HepG2 (cell line): Measurements from ENCODE around the gene CABLES1.

Experiments
- CTCF ChIP-seq: sonication (generic); formaldehyde crosslinking; IDR thresholded peaks from 2 replicates; pipeline ENCODE4 v1.5.0; 2020; ENCODE audit warnings: mild to moderate bottlenecking, missing genetic modification reagents, moderate library complexity
- FOXK2 ChIP-seq: fragments of 450-650 bp; IDR thresholded peaks from 2 replicates; pipeline ENCODE4 v1.6.1; 2016
- GABPB1 ChIP-seq: IDR thresholded peaks from 2 replicates; pipeline ENCODE4 v1.6.1; 2016; ENCODE audit warnings: mild to moderate bottlenecking, missing genetic modification reagents, moderate library complexity, missing compliant biosample characterization
- MNT ChIP-seq: fragments of 450-650 bp; IDR thresholded peaks from 2 replicates; pipeline ENCODE4 v1.6.1; 2016
- NR3C1 ChIP-seq: sonication (generic); formaldehyde crosslinking; IDR thresholded peaks from 2 replicates; pipeline ENCODE4 v1.4.0; 2020; ENCODE audit warnings: missing genetic modification reagents
- PAXIP1 ChIP-seq: sonication (generic); formaldehyde crosslinking; conservative IDR thresholded peaks from 2 replicates; pipeline ENCODE4 v1.4.0; 2020; ENCODE audit warnings: mild to moderate bottlenecking, missing genetic modification reagents, moderate library complexity
- POLR2A ChIP-seq, 2 experiments: IDR thresholded peaks; 2 replicates each; pipeline ENCODE4 v1.6.1; 2011; ENCODE audit warnings: low read depth in 2 of 2, low read length in 2 of 2, mild to moderate bottlenecking in 1 of 2, moderate library complexity in 1 of 2; ENCODE audit not compliant: insufficient read depth in 1 of 2
- POLR2G ChIP-seq: fragments of 200-400 bp; formaldehyde crosslinking; IDR thresholded peaks from 2 replicates; pipeline ENCODE4 v1.6.1; 2018; ENCODE audit warnings: mild to moderate bottlenecking, low read depth, low read length, moderate library complexity
- SP2 ChIP-seq: sonication (generic); formaldehyde crosslinking; IDR thresholded peaks from 2 replicates; pipeline ENCODE4 v1.5.1; 2020; ENCODE audit warnings: mild to moderate bottlenecking, missing genetic modification reagents
- ZBTB4 ChIP-seq: sonication (generic); formaldehyde crosslinking; IDR thresholded peaks from 2 replicates; pipeline ENCODE4 v1.4.0; 2020; ENCODE audit warnings: missing genetic modification reagents, mild to moderate bottlenecking, borderline replicate concordance
- ZBTB49 ChIP-seq: sonication (generic); formaldehyde crosslinking; IDR thresholded peaks from 2 replicates; pipeline ENCODE4 v1.4.0; 2020; ENCODE audit warnings: missing genetic modification reagents, borderline replicate concordance
- ZC3H4 ChIP-seq: sonication (generic); formaldehyde crosslinking; IDR thresholded peaks from 2 replicates; pipeline ENCODE4 v1.4.0; 2020; ENCODE audit warnings: missing genetic modification reagents, borderline replicate concordance
- ZNF382 ChIP-seq: sonication (generic); formaldehyde crosslinking; IDR thresholded peaks from 2 replicates; pipeline ENCODE4 v1.5.0; 2020; ENCODE audit warnings: missing genetic modification reagents, mild to moderate bottlenecking, borderline replicate concordance

GRCh38 chr18:23134780-23135549 is at the start of gene CABLES1:
- TF ChIP-seq POLR2G (peak; percentile 76), NR3C1 (no peak), POLR2A (IDR thresholded peaks at IDR 0.05; ENCODE audit: insufficient read depth in 1 of 2, low read depth in 2 of 2, low read length in 2 of 2) (peak in 1 of 2 experiments; percentile 58; a peak in 2 of 4 replicates), FOXK2 (peak; percentile 54; the same call in 1 of the 2 replicates), ZNF382 (CRISPR knock-in tag) (no peak), SP2 (no peak), ZC3H4 (CRISPR knock-in tag) (no peak; the same call in 1 of the 2 replicates), ZBTB4 (no peak), PAXIP1 (no peak), ZBTB49 (CRISPR knock-in tag) (no peak), GABPB1 (peak; percentile 76), MNT (peak; percentile 64), CTCF (CRISPR knock-in tag) (no peak)
